ENCODE measurements around the gene HTT. TPM values are rescaled to one million over a fixed set of nuclear protein-coding genes. Genes with fewer than 3 reads are reported as not detected.

Gene HTT
- total and polyA plus RNA-seq, 9 of the 15 experiments (the other 6 are each of a cell fraction or from before 2014, with no cell fraction given), result 0.66 to 31.6 (median 14.7) TPM

GRCh38 chr4:3073158-3074077, 1.1 kb upstream of the HTT start (continued):
- TF ChIP-seq, protein P1, sequence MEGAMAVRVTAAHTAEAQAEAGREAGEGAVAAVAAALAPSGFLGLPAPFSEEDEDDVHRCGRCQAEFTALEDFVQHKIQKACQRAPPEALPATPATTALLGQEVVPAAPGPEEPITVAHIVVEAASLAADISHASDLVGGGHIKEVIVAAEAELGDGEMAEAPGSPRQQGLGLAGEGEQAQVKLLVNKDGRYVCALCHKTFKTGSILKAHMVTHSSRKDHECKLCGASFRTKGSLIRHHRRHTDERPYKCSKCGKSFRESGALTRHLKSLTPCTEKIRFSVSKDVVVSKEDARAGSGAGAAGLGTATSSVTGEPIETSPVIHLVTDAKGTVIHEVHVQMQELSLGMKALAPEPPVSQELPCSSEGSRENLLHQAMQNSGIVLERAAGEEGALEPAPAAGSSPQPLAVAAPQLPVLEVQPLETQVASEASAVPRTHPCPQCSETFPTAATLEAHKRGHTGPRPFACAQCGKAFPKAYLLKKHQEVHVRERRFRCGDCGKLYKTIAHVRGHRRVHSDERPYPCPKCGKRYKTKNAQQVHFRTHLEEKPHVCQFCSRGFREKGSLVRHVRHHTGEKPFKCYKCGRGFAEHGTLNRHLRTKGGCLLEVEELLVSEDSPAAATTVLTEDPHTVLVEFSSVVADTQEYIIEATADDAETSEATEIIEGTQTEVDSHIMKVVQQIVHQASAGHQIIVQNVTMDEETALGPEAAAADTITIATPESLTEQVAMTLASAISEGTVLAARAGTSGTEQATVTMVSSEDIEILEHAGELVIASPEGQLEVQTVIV (CRISPR knock-in tag; IDR thresholded peaks at IDR 0.05; ENCODE audit: borderline replicate concordance), result no peak
- TF ChIP-seq SMAD4 (CRISPR knock-in tag; conservative IDR thresholded peaks at IDR 0.05) (no peak), TARDBP (IDR thresholded peaks at IDR 0.05) (no peak), THRAP3 (IDR thresholded peaks at IDR 0.05; ENCODE audit: borderline replicate concordance) (no peak), KLF10 (CRISPR knock-in tag; IDR thresholded peaks at IDR 0.05) (no peak), MCM2 (IDR thresholded peaks at IDR 0.05; ENCODE audit: low read depth) (no peak), TFAM (CRISPR knock-in tag; conservative IDR thresholded peaks at IDR 0.05) (no peak), ZNF76 (CRISPR knock-in tag; IDR thresholded peaks at IDR 0.05; ENCODE audit: borderline replicate concordance) (no peak), MXD1 (CRISPR knock-in tag; IDR thresholded peaks at IDR 0.05; ENCODE audit: borderline replicate concordance, poor library complexity, severe bottlenecking) (no peak), ARID3A (IDR thresholded peaks at IDR 0.05; ENCODE audit: borderline replicate concordance, low read depth, low read length) (no peak), CREB3 (tag; conservative IDR thresholded peaks at IDR 0.05; ENCODE audit: low read depth) (no peak), HMG20A (CRISPR knock-in tag; conservative IDR thresholded peaks at IDR 0.05) (no peak)
- TF ChIP-seq, protein P2, sequence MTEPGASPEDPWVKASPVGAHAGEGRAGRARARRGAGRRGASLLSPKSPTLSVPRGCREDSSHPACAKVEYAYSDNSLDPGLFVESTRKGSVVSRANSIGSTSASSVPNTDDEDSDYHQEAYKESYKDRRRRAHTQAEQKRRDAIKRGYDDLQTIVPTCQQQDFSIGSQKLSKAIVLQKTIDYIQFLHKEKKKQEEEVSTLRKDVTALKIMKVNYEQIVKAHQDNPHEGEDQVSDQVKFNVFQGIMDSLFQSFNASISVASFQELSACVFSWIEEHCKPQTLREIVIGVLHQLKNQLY (CRISPR knock-in tag; conservative IDR thresholded peaks at IDR 0.05), result no peak
